HG02884 (cell line): ENCODE results near the gene ATXN1.

Source experiments
- ATAC-seq: cut with Tn5 transposase; IDR thresholded peaks from one replicate; pipeline ENCODE4 v1.9.1; 2021; ENCODE audit warnings: mild to moderate bottlenecking, moderate library complexity; ENCODE audit not compliant: unreplicated experiment

ATXN1 gene

DNA sequence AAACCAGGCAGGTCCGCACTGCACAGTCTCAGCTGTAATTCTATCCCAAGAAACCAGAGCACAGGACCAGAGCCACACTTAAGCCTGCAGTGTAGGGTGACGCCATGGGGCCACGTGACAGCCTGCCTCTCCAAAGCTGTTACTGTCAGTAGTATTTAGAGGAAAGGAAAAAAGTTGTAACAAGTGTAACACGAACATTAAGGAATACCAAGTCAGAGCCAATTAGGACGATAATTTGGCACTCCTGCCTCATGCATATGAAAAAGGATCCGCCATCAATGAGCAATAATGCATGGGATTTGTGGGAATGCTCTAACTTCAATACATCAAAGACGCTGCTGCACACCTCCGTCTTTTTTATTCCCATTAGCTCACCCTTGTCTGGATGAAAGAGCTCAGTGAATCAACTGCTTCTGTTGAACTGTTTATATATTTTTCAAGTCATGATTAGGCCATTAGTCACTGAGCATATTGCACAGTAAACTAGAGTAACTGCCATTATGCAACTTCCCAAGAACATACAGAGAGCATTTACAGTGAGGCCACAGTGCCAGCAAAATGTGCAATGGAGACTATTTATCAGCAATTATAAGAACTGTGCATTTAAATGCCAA lies 79.9 kb downstream of the ATXN1 start:
- no peak for ATAC-seq

DNA sequence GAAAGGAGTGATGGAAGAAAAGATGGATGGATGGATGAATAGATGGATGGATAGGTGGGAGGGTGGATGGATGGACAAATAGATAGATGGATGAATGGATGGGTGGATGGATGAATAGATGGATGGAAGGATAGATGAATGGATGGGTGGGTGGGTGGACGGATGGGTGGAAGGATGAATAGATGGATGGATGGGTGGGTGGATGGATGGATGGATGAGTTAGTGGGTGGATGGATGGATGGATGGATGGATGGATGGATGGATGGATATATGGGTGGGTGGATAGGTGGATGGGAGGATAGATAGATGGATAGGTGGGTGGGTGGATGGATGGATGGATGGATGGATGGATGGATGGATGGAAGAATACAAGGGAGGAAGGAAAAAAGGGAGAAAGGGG lies 82.2 kb downstream of the ATXN1 start:
- ATAC-seq: no peak

DNA sequence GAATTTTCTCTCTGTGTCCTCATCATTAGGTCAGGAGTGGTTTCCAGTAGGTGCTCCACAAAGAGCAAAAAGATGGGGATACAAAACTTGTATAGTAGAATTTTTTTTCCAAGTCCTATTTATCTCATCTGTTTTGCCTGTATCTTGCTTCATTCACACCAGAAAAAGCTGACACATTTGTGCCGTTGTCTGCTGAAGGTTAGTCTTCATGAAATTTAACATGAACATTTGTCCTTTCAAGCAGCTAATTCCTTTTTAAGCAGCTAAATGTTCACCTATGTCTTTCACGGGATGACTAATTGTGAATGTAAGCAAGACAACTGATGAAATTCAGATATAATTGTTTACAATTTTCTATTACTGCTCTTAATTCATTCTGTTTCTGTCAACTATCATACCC lies 83.8 kb downstream of the ATXN1 start:
- no peak for ATAC-seq

DNA sequence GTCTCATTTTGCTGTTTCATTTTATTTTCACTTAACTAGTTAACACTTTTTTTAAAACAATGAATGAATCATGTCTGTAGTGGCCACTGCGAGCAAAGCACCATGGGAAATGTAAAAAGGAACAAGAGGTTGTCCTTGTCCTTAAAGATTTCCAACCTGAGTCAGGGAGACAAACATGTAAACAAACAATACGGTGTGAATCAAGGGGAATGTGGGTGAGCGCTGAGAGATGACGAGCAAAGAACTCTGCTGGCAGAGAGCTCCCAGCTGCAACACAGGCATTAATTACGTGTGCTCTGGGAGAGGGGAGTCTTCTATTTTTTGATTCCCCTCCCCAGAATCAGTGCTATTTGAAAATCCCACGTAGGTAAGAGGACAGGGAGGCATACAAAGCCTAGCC lies 84.3 kb downstream of the ATXN1 start:
- no peak for ATAC-seq

DNA sequence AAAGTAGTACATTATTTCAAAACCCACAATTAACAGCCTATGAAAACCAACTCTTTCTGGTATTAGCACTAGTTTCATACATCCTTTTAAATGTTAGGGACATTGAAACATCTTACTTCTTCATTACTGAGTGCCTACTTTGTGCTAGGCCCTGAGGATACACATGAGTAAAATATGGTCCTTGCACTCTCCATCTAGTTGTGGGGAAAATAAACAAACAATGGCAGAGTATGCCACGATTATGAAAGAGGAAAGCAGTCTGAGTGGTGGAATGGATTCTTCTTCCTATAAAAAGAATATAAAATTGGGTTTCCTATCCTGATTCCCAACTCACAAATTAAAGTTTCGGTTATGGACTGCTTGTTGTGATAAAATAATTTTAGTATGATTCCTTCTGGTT lies 84.9 kb downstream of the ATXN1 start:
- ATAC-seq: no peak

DNA sequence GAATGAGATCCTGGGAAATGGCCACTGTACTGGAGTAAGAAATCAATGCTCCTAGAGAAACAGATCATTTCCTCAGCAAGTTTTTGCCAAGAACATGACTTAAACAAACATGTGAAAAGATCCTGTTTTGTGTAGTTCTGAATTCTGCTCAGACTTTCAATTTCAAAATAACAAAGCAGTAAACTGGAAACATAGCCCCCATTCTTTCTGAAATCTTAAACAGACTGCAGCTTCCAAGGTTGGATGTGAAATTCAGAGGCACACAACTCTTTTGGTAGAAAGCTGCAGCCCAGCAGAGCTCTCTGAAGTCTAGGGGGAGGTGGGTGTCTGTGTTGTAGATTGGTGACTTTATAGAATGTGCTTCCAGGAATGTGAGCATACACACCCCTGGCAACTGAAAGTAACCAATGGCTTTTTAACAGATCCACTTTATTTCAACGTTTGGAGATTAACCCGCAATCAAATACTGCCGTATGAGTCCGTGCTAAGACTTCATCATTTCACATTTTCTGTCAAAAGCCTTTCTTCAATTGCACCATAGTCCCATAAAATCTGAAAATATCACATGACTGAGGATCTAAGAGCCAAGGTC lies 86.4 kb downstream of the ATXN1 start:
- no peak for ATAC-seq

DNA sequence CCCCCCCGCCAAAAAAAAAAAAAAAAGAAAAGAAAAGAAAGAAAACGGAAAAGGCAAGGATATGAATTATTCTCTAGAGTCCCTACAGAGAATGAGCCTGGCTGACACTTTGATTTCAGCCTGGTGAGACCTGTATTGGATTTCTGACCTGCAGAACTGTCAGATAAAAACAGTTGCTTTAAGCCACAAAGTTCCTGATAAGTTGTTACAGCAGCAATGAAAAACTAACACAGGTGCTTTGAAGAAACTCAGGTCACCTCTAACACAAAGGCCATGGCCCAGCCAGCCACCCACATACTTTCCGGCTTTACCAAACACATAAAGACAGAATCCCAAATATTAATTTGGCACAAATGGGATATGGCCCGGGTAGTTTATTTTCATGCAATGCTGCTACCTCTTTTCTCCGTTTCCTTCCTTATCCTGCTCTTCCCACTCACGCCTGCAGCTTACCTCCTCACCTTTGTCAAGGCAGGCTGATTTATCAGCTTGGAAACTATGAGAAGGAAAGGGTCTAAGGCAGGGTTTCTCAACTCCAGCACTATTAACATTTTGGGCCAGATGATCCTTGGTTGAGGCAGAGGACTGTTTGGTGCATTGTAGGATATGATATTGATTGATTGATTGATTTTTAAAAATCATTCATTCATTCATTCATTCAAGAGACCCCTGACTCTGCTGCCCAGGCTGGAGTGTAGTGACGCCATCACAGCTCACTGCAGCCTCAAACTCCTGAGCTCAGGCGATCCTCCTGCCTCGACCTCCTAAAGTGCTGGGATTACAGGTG lies 88.1 kb downstream of the ATXN1 start:
- no peak for ATAC-seq

DNA sequence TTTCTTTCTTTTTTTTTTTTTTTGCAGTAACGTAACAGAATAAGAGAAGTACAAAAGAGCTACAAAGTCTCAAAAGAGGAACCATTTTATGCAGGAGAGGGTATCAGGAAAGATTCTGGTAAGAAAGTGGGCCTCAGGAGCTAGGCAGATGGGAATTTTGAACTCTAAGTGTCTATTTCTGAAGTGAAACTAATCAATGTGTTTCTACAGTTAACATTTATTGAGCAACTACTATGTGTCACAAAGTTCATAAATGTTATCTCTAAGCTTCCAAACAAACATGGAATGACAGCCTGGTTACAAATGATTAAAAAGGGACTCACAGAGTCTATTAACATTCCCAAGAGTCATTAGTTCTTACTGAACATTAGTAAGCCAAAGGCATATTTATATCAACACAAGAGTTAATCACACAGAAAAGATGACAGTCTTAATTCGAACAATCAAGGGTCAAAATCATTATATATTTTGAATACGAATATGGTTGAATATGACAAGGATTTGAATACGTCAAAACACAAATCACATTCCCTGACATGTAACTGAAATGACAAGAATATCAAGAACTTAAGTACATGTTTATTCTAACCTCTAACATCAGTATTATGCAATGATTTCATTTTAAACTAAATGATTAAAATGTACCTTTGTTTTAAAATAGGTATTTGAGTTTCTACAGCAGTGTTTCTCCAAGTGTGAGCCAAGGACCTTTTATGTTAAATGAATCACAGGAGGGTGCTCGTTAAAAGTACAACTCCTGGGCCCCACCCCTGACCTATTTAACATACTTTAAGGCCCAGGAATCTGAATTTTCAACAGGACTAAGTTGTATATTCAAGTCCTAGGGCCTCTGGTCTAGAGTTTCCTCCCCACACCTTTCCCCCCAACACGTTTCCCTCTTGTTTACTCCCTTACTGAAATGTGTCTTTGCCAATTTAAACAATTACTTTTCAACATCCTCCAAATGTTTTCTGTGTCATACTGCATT lies 89.7 kb downstream of the ATXN1 start:
- no peak for ATAC-seq

DNA sequence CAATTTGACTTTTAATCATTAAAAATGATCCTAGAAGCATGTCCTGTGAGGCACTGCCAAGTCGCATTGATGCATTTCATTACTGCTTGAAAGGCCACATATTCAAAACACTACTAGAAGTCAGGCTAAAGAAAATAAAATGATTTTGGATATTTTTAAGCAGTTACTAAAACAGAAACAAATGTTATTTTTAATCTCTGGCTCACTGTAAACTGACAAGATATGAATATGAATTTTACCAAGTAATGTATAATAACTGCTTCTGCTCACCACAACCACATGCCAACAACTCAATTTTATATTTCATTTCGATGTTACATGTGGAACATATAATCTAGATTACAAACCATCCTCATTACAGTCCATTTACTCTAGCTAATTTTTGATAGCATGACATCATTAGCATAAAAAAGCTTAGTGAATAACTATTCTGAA lies 90.6 kb downstream of the ATXN1 start:
- ATAC-seq: peak; percentile 60

DNA sequence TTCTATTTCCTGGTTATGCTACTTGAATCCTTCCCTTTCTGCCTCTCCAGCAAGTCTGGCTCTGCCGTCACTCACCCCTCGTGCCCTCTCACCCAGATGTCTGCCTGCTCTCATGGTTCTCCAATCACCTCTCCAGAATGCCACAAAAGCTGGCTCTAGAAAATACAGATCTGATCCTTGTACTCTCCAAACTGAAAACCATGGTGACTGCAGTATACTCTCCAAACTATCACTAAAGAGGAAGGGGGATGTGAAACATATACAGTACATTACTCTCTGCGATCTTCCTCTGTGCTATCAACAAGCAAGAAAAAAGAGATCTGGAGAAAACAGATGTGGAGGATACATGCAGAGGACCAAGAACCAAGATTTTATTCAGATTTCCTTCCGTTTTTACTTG lies 91.1 kb downstream of the ATXN1 start:
- peak; percentile 51 for ATAC-seq

DNA sequence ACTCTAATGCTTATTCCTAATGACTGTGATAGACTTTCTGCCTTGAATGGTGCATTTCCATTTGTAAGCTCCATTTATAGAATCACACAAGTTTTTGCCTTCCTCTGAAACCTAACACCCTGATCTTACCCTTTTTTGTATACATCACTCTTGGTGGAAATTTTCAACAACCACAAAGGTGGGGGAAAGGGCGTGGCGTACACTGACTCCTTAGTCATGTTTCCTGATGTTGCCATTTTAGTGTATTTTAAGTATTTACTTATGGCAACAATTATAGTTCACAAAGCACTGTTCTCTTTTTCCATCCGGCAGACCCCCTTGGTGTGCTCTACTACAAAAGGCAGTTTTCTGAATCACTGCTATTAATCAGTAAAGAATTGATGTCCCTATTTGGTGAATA lies 92.0 kb downstream of the ATXN1 start:
- no peak for ATAC-seq

DNA sequence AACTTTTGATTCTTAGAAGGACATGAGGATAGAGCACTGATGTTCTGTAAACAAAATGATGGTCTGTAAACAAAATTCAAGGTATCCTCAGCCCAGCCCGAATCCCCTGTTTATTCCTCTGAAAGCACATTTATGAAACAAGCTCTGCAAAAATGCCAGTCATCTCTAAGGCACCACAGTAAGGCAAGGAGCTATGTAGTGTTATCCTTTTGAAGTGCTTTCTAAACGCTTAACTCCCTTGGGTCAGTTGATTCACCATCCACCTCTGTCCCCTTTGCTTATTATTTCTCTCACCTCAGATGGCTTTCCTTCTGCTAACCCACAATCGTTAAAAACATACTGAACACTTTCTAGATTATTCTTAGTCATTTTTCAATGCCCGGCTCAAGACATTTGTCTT lies 93.8 kb downstream of the ATXN1 start:
- ATAC-seq: no peak

DNA sequence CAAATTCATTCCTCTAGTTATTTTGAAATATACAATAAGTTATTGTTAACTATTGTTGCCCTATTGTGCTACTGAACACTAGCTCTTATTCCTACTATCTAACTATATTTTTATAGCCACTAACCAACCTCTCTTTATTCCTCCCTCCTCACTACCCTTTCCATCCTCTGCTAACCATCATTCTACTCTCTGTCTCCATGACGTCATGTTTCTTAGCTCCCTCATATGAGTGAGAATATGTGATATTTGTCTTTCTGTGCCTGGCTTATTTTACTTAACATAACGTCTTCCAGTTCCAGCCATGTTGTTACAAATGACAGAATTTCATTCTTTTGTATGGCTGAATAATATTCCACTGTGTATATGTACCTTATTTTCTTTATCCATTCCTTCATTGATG lies 95.3 kb downstream of the ATXN1 start:
- no peak for ATAC-seq

DNA sequence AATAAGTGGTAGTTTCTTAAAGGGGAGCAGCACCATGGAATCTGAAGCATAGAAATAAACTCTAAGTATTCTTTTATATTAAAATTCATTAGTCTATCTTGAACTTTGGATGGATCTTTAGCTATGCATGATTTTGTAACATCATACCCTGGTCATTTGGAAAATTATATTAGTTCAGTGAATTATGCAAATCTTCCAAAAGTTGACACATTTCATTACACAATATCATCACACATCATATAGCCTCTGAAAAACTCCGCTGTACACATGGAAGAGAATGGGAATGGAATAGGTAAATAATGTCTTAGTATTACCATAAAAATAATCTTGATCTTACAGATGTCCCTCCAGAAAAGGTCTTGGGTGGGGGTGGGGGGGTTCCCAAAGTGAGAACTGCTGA lies 96.1 kb downstream of the ATXN1 start:
- no peak for ATAC-seq

DNA sequence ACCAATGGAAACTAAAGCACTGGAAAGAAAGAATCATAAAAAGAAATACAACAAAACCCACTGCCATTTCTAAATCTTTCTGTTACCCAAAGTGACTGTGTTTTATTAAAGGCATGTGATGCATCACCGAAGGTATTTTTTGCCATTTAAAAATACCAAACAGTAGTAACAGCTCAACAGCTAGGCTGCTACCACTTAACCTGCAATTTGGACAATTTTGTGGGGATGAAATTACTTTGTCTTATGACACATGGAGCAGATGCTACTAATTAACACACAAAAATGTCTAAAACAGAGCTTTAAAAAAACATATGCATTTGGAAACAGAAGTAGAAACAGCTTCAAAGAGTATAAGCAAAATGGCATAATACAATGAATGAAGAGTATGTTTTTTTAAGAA lies 97.4 kb downstream of the ATXN1 start:
- no peak for ATAC-seq

DNA sequence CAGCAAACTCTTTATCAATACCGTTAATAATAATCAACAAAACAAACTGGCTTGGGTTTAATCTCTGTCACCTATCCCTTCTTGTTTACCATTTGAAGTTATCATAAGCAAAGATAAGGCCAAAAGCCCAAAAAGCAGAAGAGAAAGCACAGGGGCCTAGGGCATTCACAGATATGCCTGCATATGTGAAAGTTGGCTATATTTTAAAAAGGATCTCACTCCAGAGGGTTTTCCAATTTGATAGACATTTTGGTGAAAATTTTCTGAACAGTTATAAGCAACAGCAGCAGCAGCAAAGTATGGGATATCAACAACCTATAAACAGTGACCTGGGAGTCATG lies 101.1 kb downstream of the ATXN1 start:
- no peak for ATAC-seq

DNA sequence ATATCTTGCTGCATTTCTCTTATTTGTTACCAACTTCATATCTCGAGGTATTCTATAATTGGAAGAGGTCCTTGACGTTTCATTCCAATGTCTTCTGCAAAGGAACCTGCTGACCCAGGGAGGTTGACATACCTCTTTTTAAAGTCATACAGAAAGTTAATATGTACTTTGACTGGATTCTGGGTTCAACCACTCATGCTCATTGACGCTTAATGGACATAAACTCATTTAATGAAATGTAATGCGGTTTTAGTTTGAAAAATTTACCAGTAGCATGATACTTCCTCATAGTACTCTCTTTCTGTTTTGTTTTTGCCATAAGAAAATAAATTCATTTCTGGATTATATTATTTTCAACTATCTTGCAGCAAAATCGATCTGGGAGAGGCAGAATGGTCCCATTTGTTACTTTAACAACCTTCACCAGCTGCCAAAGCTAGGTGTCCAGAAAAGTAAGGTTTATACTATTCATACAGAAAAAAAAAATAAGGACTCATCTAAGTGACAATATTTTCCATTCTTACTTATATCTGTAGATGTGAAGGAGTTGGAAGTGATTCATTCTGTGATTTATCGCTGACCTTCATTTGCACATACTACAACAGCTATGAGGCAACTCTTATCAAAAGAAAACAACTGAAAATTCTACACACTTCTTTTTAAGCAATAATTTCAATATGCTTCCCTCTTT lies 101.6 kb downstream of the ATXN1 start:
- ATAC-seq: no peak

DNA sequence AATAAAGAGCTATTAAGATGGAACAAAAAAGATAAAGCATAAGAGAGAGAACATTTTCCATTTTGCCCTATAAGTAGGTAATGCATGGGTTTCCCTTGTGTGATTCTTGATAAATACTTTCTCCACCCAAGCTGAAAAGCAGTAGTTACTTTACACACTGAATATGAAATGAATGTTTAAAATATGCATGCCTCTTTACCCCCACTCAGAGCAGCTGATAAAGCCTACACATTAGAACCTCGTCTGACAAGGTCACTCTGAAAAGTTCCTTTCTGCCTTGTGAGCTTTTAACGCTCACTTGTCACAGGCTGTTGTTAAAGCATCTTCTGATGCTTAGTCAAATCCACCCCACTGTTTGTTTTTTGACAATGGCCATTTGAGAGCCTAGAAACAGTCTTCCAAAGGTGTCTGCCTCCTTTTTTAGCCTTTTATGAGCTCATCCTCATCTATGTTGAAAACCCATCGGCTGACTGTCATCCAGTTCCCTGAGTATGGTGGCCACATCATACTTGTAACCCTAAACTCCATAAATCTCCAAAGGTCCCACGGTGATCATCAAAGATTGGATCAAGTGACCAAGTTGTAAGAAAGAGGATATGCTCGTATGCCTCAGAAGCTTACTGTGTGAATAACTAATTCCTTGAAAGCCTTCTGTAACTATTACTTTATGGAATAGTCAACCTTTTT lies 102.8 kb downstream of the ATXN1 start:
- no peak for ATAC-seq

DNA sequence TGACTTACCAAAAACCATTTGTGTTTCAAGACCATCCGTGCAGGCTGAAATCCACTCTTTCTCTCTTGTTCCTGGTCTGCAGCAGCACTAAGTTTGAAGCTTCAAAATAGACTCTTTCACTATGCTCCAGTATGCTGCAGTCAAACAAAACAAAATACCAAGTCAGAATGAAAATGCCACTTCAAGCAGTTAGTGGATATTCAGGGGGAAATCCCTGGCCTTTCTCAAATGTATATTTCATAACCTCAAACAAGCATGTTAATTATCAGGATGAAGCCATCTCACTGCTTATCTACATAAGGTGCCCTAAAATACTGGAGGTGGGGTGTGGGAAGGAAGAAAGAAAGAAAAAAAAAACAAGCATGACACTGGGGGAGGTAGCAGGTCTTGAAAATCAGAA lies 103.5 kb downstream of the ATXN1 start:
- ATAC-seq: peak; percentile 73

DNA sequence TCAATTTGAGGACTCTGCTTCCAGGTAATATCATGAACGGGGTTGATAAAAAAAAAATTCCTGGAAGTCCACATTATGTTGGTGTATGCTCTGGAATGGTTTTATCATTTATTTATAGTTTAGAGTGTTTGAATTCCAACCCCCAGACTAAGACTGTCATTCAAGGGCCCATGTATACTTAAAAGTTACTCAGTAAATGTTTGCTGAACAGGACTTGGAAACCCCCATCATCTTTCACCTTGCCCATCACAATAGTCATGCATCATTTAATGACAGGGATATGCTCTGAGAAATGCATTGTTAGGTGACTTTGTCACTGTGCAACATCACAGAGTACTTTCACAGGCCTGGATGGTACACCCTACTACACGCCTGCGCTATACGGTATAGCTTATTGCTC lies 104.8 kb downstream of the ATXN1 start:
- no peak for ATAC-seq
